ELF-1 (cell line): Measurements from ENCODE around the gene SEMA4D.

Experiments used
- DNase-seq: peaks from one replicate; pipeline ENCODE4 v3.0.0-alpha.2; 2016; ENCODE audit warnings: low read depth, low spot score

The SEMA4D gene

DNA sequence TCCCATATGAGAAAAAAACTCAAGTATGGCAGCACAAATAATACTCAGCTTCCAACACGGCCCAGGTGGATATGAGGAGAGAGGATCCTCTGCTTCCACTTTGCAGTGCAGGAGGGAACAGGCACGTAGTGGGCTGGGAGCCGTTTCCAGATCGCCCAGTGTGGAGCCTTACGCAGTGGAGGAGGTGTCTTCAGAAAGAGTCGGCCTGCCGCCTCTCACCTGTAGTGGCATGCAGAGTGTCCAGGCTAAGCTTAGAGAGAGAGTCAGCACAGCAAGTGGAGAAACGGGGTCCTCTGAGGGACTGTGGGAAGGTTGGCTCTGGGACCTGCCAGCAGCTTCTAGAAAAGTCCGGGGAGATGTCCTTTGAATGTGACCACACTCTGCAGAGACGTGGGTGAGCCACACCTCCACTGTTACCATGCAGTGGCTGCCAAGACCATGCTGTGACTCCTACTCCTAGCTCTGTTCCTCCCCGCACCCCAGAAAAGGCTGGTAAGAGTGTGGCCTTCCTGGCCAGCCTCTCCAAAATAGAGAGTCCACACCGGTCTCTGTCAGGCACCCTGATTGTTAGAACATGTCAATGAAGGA lies 3.5 kb upstream of the SEMA4D start:
- no peak for DNase-seq

DNA sequence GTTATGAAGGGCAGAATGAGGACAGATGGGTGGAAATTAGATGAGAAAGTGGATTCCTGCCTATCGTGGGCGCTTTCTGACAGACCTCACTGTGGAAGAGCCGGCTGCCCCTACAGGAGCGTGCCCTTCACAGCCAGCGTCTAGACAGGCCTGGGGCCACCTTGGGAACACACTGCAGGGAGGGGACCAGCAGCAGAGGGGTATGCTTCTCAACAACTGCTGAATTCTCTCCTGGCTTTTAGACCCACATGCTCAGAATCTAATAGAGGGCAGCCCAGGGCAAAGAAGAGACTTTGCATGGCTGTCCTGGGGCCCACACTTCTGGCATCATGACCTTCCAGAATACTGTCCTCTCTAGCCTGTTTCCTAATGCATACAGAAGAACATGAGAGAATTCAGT lies 2.1 kb upstream of the SEMA4D start:
- DNase-seq = no peak

GRCh38 chr9:89498852-89499480 lies 1.1 kb upstream of the SEMA4D start:
- peak; percentile 45 for DNase-seq

DNA sequence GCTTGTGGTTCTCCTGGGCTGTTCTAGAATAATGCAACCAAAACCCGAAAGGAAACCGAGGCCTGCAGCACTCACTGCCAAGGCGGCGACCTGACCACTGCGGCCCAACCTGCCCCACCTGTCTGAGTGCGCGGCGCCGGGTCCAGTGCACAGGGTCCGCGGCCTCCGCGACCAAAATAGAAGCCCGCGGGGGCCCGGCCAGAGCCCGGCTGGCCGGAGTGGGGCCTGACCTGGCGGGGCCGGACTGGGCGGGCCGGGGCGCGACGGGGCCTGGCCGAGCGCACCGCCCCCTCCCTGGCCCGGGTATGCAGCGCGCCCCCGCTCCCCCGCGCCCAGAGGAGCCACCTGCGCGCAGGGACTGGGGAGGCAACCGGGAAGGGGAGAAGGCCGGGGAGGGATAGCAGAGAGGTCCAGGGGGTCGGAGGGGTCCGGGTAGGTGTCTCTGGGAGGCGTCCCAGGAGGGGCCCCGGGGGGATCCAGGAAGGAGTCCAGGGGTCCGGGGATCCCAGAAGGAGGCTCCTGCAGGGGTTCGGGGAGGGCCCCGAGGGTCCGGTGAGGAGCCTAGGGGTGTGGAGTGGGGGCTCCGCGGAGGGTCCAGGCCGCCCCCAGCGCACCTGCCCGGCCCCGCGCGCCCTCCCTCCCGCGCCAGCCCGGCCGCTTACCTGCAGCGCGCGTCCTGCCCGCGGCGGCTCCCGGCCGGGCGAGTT lies 503 bp downstream of the SEMA4D start:
- DNase-seq = no peak

GRCh38 chr9:89496645-89497256 lies 1.2 kb downstream of the SEMA4D start:
- DNase-seq = no peak

DNA sequence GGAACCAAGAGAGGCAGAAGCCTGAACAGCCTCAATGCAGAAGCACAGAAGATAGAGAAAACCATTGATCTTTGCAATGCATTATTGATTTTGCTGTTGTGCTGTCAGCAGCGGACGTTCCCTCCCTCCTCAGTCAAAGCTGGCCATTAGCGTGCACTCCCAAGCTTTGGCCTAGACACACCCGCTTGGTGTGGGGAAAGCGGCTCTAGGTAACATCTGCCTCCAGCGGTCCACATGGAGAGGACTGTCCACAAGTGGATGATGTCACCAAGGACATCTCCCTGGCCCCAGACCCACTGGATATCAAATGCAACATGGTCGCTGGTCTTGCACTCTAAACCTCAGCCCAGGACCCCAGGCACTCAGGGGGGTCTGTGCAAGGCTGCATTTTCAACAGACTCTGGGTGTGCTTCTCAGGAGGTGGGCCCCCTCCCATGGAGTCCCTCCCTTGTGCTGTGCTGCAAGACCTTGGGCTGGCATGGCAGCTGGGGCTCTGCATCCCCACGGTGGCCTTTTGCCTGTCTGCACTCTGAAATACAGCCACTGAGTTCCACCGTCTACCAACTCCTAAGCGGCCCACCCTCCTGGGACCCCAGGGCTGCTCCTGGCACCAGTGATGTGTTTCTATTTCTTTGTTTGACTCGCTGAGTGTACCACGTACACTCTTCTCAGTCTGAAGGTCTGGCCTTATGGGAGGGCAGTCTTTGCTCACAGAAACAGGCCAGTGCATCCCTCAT lies 1.9 kb downstream of the SEMA4D start:
- no peak for DNase-seq

- no peak for DNase-seq
Observed at GRCh38 chr9:89494199-89494598, 3.7 kb downstream of the SEMA4D start.

DNA sequence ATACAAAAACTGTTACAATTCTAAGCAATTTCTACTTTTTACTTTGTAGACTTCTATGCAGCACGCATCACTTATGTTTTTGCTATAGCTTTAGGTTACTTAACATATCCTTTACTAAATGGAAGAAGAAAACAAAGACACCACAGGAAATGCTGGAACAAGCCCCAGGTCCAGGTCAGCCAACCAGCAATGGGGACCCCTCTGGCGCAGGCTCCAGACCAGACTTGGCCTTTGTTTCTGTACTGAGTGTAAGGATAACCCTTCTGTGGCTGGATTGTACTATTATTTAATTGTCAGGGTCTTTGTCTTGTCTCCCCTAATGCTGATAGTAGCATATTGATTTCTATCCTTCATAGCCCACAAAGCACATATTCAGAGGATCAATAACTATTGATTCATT lies 4.2 kb downstream of the SEMA4D start:
- DNase-seq = no peak

- DNase-seq = no peak
Observed at GRCh38 chr9:89493181-89493580, 4.7 kb downstream of the SEMA4D start.

GRCh38 chr9:89492586-89492985 lies 5.3 kb downstream of the SEMA4D start:
- DNase-seq = no peak

DNA sequence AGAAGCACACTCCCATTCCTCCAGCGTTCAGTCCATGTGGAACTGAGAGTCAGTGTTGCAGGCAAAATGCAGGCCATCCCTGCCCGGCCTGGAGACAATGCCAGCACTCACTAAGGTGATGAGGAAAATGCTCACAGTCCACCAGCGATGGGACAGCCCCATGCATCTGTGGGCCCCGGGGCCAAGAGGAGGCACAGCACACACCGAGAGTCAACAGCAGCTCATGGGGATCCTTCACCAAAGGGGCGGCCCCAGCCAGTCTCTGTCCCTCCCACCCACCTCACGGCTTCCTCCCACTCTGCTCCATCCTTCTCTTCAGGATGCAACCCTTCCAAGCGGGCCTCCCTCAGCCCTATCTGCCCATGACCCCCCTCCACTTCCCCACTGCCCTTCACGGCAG lies 6.2 kb downstream of the SEMA4D start:
- DNase-seq = no peak

DNA sequence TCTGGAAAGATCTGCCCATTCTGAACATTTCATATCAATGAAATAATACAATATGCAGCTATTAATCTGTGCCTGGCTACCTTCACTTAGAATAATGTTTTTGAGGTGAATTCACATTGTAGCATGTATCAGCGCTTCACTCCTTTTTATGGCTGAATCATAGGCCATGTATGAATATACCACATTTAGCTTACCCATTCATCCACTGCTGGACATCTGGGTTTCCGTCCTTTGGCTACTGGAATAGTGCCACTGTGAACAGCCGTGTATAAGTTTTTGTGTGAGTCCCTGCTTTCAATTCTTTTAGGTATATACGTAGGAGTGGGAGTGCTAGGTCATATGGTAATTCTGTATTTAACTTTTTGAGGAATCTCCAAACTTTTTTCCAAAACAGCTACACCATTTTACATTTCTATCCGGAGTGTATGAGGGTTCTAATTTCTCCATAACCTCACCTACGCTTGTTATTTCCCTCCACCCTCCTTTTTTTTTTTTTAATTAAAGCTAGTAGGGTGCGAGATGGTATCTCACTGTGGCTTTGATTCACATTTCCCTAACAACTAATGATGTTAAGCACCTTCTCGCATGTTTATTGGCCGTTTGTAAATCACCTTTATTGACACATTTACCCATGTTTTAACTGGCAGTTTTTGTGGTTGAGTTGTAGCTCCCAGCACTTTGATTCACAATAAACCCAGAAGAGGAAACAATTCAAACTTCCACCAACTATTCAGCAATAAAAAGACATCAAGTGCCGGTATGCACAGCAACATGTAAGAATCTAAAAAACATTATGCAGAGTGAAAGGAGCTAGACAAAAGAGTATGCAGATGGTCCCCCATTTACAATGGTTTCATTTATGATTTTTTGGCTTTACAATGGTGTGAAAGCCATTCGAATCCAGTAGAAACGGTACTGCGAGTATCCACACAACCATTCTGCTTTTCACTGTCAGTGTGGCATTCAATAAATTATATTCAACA lies 8.1 kb downstream of the SEMA4D start:
- no peak for DNase-seq

- DNase-seq = no peak
Observed at GRCh38 chr9:89488936-89489335, 9.0 kb downstream of the SEMA4D start.

DNA sequence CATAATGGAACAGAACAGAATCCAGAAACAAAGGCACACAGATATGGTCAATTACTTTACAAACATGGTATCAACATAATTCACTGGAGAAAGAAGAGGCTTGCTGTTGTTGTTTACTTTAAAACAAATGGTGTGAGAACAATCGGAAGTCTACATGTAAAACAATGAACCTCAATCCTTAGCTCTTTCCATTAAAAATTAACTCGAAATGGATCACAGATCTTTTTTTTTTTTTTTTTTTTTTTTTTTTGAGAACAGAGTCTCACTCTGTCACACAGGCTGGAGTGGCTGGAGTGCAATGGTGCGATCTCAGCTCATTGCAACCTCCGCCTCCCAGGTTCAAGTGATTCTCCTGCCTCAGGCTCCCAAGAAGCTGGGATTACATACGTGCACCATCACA lies 9.8 kb downstream of the SEMA4D start:
- DNase-seq = no peak

DNA sequence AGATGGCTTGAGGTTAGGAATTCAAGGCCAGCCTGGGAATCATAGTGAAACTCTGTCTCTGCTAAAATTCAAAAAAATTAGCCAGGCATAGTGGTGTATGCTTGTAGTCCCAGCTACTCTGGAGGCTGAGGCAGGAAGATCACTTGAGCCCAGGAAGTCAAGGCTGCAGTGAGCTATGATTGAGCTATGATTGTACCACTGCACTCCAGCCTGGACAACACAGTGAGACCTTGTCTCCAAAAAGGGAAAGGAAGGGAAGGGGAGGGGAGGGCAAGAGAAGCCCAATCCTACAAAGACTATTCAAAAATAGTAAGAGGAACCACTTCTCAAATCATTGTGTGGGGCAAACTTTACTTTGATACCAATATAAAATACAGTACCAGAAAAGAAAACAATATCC lies 11.2 kb downstream of the SEMA4D start:
- DNase-seq = no peak

GRCh38 chr9:89484475-89485404 lies 13.2 kb downstream of the SEMA4D start:
- DNase-seq = no peak

DNA sequence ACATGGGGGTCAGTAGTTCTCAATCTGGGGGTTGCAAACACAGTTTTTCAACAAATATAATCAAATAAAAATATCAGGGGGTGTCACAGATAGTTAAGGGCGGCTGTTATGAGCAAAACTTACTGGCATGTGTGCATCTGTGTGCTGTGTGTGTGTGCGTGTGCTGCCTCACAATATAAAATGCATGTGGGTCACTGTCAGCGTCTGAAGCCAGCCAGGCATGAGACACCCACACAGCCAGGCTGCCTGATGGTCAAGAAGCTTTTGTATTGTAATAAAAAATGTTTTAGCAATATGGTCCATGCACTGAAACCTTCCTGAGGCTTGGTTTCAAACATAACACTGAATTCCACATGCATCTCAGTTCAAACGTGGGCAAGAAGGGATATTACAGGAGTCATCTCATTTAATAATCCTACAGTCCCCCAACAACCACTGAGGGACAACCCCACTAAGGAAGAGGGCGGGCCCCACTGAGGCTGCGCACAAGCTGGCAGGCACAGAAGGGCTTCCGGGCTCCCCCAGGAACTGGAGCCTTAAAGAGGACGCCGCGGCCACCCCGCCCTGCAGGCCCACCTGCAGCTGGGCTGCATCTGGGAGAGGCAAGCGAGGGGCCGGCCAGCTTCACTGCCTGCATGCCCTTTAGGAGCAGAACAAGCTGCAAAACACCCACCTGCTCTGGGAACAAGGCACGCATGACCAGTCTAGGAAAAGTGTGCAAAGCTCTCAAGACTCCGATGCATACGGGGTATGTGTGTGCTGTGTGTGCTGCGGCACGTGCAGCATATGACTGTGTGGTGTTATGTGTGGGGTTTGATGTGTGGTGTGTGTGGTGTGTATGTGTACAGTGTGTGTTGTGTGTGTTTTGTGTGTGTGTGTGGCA lies 14.1 kb downstream of the SEMA4D start:
- DNase-seq = no peak

GRCh38 chr9:89482901-89483361 lies 15.0 kb downstream of the SEMA4D start:
- no peak for DNase-seq
